Measurements from ENCODE around the gene ZNF860. TPM values are rescaled to one million over a fixed set of nuclear protein-coding genes. Genes with fewer than 3 reads are reported as not detected.
A peak's percentile ranks its signal among the peaks of the same experiment; 100 is the strongest.

Gene ZNF860
- total RNA-seq, 2 experiments from 2014 or later = 20.3 to 22.2 TPM

- POLR2A ChIA-PET = interaction anchor here (0.7 to 1.7 kb wide), 6 partner anchors 10 to 90 kb away, joined by 3 to 6 read pairs (median 4); no protein-coding TSS in a partner anchor
- H3K4me3 ChIP-seq (ENCODE audit: low read depth, low read length, poor library complexity, severe bottlenecking) = no peak overlapping the region
- BruUV-seq (replicated peaks) = no TSS peak
- H2AFZ ChIP-seq (ENCODE audit: low read length) = no peak overlapping the region
- peak; percentile 62 for TF ChIP-seq CTCF (conservative IDR thresholded peaks at IDR 0.05; ENCODE audit: low read length)
- no peak for TF ChIP-seq EZH2phosphoT487 (IDR thresholded peaks at IDR 0.05; ENCODE audit: borderline replicate concordance, low read depth, low read length)
- intact Hi-C loops (cut with micrococcal nuclease; ENCODE audit: unreplicated experiment) = no loop called here
- no peaks in the 10 kb centered on the region for H4K20me1 ChIP-seq (ENCODE audit: insufficient read depth, low read length)
- H3K9me3 ChIP-seq (ENCODE audit: low read length) = peaks cover 5% of the 10 kb centered on the region; the same call in 1 of the 2 replicates
- peaks cover 33% of the 10 kb centered on the region for H3K36me3 ChIP-seq (ENCODE audit: insufficient read depth, low read length)
- peaks cover 95% of the 10 kb centered on the region for H3K79me2 ChIP-seq (ENCODE audit: insufficient read depth, low read depth, low read length)
- CTCF ChIA-PET (ENCODE audit: unreplicated experiment) = no interaction called here
- no peak for DNase-seq (ENCODE audit: low spot score)
- no peak overlapping the region; the same call in 1 of the 2 replicates for H3K4me2 ChIP-seq (ENCODE audit: low read length)
- H3K4me1 ChIP-seq (ENCODE audit: insufficient read depth, low read length, poor library complexity, severe bottlenecking) = peaks cover 99% of the 10 kb centered on the region
- no peaks in the 10 kb centered on the region for H3K9me2 ChIP-seq (ENCODE audit: insufficient read depth, low read length)
- peak overlapping the region; percentile 94 for H3K27ac ChIP-seq (ENCODE audit: low read depth, low read length, poor library complexity, severe bottlenecking)
These were observed 44.3 kb upstream of the ZNF860 start for GRCh38 chr3:31937225-31937624.

- Histone ChIP-seq H3K27ac (ENCODE audit: low read depth, low read length, poor library complexity, severe bottlenecking) (peak overlapping the region; percentile 100), H2AFZ (ENCODE audit: low read length) (no peak overlapping the region; the same call in 1 of the 2 replicates), H4K20me1 (ENCODE audit: insufficient read depth, low read length) (no peaks in the 10 kb centered on the region), H3K36me3 (ENCODE audit: insufficient read depth, low read length) (peaks cover 32% of the 10 kb centered on the region), H3K4me3 (ENCODE audit: low read depth, low read length, poor library complexity, severe bottlenecking) (peak overlapping the region; percentile 44), H3K9me2 (ENCODE audit: insufficient read depth, low read length) (no peaks in the 10 kb centered on the region), H3K9me3 (ENCODE audit: low read length) (peaks cover 12% of the 10 kb centered on the region; the same call in 1 of the 2 replicates), H3K4me2 (ENCODE audit: low read length) (peak overlapping the region; percentile 69), H3K79me2 (ENCODE audit: insufficient read depth, low read depth, low read length) (peaks cover 93% of the 10 kb centered on the region), H3K4me1 (ENCODE audit: insufficient read depth, low read length, poor library complexity, severe bottlenecking) (peaks cover 99% of the 10 kb centered on the region)
- DNase-seq (ENCODE audit: low spot score) = peak; percentile 64
- TSS peak; percentile 95 for BruUV-seq (replicated peaks)
- TF ChIP-seq EZH2phosphoT487 (IDR thresholded peaks at IDR 0.05; ENCODE audit: borderline replicate concordance, low read depth, low read length) (no peak), CTCF (conservative IDR thresholded peaks at IDR 0.05; ENCODE audit: low read length) (no peak)
- CTCF ChIA-PET (ENCODE audit: unreplicated experiment) = interaction anchor here (1.3 to 1.6 kb wide), 2 partner anchors 9 to 18 kb away, joined by 4 read pairs; no protein-coding TSS in a partner anchor
- intact Hi-C loops (cut with micrococcal nuclease; ENCODE audit: unreplicated experiment) = loop anchor here (10.0 kb wide), 1 partner anchor 1338 kb away; the partner anchor contains the start of gene TGFBR2
- POLR2A ChIA-PET = interaction anchor here (1.5 to 11.9 kb wide), 9 partner anchors 9 to 92 kb away, joined by 5 to 141 read pairs (median 14); no protein-coding TSS in a partner anchor
These were observed 39.1 kb upstream of the ZNF860 start for GRCh38 chr3:31942446-31942845.

- no peak for DNase-seq (ENCODE audit: low spot score)
- ChIA-PET POLR2A (interaction anchor here (0.7 to 11.9 kb wide), 7 partner anchors 8 to 74 kb away, joined by 3 to 141 read pairs (median 14); no protein-coding TSS in a partner anchor), CTCF (ENCODE audit: unreplicated experiment) (no interaction called here)
- no peak for TF ChIP-seq CTCF (conservative IDR thresholded peaks at IDR 0.05; ENCODE audit: low read length)
- TF ChIP-seq EZH2phosphoT487 (IDR thresholded peaks at IDR 0.05; ENCODE audit: borderline replicate concordance, low read depth, low read length) = no peak
- peaks cover 93% of the 10 kb centered on the region for H3K79me2 ChIP-seq (ENCODE audit: insufficient read depth, low read depth, low read length)
- peak overlapping the region; percentile 69 for H3K4me2 ChIP-seq (ENCODE audit: low read length)
- peaks cover 12% of the 10 kb centered on the region; the same call in 1 of the 2 replicates for H3K9me3 ChIP-seq (ENCODE audit: low read length)
- H3K36me3 ChIP-seq (ENCODE audit: insufficient read depth, low read length) = peaks cover 32% of the 10 kb centered on the region
- peak overlapping the region; percentile 44 for H3K4me3 ChIP-seq (ENCODE audit: low read depth, low read length, poor library complexity, severe bottlenecking)
- intact Hi-C loops (cut with micrococcal nuclease; ENCODE audit: unreplicated experiment) = loop anchor here (10.0 kb wide), 1 partner anchor 1338 kb away; the partner anchor contains the start of gene TGFBR2
- H3K27ac ChIP-seq (ENCODE audit: low read depth, low read length, poor library complexity, severe bottlenecking) = peak overlapping the region; percentile 100
- H3K9me2 ChIP-seq (ENCODE audit: insufficient read depth, low read length) = no peaks in the 10 kb centered on the region
- H2AFZ ChIP-seq (ENCODE audit: low read length) = no peak overlapping the region
- no TSS peak for BruUV-seq (replicated peaks)
- no peaks in the 10 kb centered on the region for H4K20me1 ChIP-seq (ENCODE audit: insufficient read depth, low read length)
- peaks cover 99% of the 10 kb centered on the region for H3K4me1 ChIP-seq (ENCODE audit: insufficient read depth, low read length, poor library complexity, severe bottlenecking)
These were observed 38.5 kb upstream of the ZNF860 start for GRCh38 chr3:31943041-31943440.

Measured in OCI-LY7 (cell line).